ENCODE data around the gene PHLDA3. TPM values are rescaled to one million over a fixed set of nuclear protein-coding genes. Genes with fewer than 3 reads are reported as not detected.

Gene PHLDA3
- total and polyA plus RNA-seq, 2 of the 13 experiments (the other 11 are each of a cell fraction or from before 2014, with no cell fraction given) = 16.7 to 33.6 TPM

GRCh38 chr1:201457508-201457960 lies 11.5 kb downstream of the PHLDA3 start:
- intact Hi-C loops (cut with micrococcal nuclease; ENCODE audit: unreplicated experiment) = no loop called here
- no TSS peak for BruUV-seq (replicated peaks)
- no peaks in the 10 kb centered on the region for H3K9me3 ChIP-seq (ENCODE audit: low read length)
- TF ChIP-seq HOXA3 (CRISPR knock-in tag; IDR thresholded peaks at IDR 0.05) (no peak), TCF7L2 (IDR thresholded peaks at IDR 0.05; ENCODE audit: low read depth, low read length) (no peak), SIX1 (CRISPR knock-in tag; IDR thresholded peaks at IDR 0.05; ENCODE audit: borderline replicate concordance) (no peak), SAFB2 (CRISPR knock-in tag; IDR thresholded peaks at IDR 0.05; ENCODE audit: borderline replicate concordance, low read depth) (no peak), ZNF496 (CRISPR knock-in tag; IDR thresholded peaks at IDR 0.05; ENCODE audit: insufficient replicate concordance) (no peak), PITX1 (CRISPR knock-in tag; IDR thresholded peaks at IDR 0.05) (no peak), ZNF12 (CRISPR knock-in tag; IDR thresholded peaks at IDR 0.05) (no peak), ZNF510 (CRISPR knock-in tag; IDR thresholded peaks at IDR 0.05; ENCODE audit: low read depth) (no peak)
- in situ Hi-C loops (cut with HindIII; ENCODE audit: extremely low pct_ligation_motif_present, low pct_unique_long_range_greater_than_20kb) = no loop called here
- WGBS (ENCODE audit: low lambda C conversion rate) = 51% methylated on average over 4 of the region's 4 CpGs
- H3K79me2 ChIP-seq (ENCODE audit: insufficient read depth, low read length) = no peaks in the 10 kb centered on the region
- no peaks in the 10 kb centered on the region for H4K20me1 ChIP-seq (ENCODE audit: insufficient read depth, low read length)
- H3K4me3 ChIP-seq (replicated peaks in 1 of 3; ENCODE audit: insufficient read depth in 1 of 3, low read depth in 2 of 3, low read length in 3 of 3) = no peak overlapping the region
- ChIA-PET POLR2A (interaction anchor here (2.0 kb wide), 1 partner anchor 11 kb away, joined by 5 read pairs; the partner anchor contains the start of gene PHLDA3), CTCF (ENCODE audit: low intra/inter-chr PET ratio, low total read pairs) (no interaction called here)
- H3K27ac ChIP-seq (ENCODE audit: extremely low read length, insufficient read depth, low read length) = no peak overlapping the region
- ATAC-seq = no peak
- FAIRE-seq = no peak
- no peaks in the 10 kb centered on the region for H3K36me3 ChIP-seq (replicated peaks in 1 of 2; ENCODE audit: control insufficient read depth in 1 of 2, insufficient read depth in 2 of 2, low read length in 2 of 2)
- DNase-seq (ENCODE audit: low spot score) = no peak
- H2AFZ ChIP-seq (ENCODE audit: low read length) = no peak overlapping the region
- peaks cover 41% of the 10 kb centered on the region for H3K4me1 ChIP-seq (ENCODE audit: insufficient read depth, low read length)
- H3K9ac ChIP-seq (ENCODE audit: insufficient read depth, low read depth, low read length) = no peak overlapping the region
- H3K4me2 ChIP-seq (ENCODE audit: low read depth, low read length) = no peak overlapping the region
- peaks cover 1 to 31% of the 10 kb centered on the region in 2 experiments; a peak in 4 of 5 replicates for H3K27me3 ChIP-seq (ENCODE audit: control insufficient read depth in 1 of 2, insufficient read depth in 2 of 2, low read length in 2 of 2)
